Ovary (tissue), 3 donors: Measurements from ENCODE around the gene ADGRE2.

Experiments
- EP300 ChIP-seq: sonication (generic); formaldehyde crosslinking; IDR thresholded peaks from one replicate; pipeline ENCODE4 v1.6.1; 2017; ENCODE audit warnings: antibody characterized with exemption
- POLR2A ChIP-seq: fragments of 450-650 bp; IDR thresholded peaks from one replicate; pipeline ENCODE4 v1.6.1; 2017; ENCODE audit warnings: antibody characterized with exemption, mild to moderate bottlenecking, moderate library complexity
- TF ChIP-seq, protein P1 (sequence below), 3 donors: fragments of 450-650 bp in 2 of 3; fragments of 200-600 bp in 1 of 3; IDR thresholded peaks; one replicate each; pipeline versions ENCODE4 v1.5.1 to v1.8.0; 2016 to 2022; ENCODE audit warnings: antibody characterized with exemption in 3 of 3, mild to moderate bottlenecking in 1 of 3
- donor health status: DM: no; HTN: no; CAD: no.

DNA sequence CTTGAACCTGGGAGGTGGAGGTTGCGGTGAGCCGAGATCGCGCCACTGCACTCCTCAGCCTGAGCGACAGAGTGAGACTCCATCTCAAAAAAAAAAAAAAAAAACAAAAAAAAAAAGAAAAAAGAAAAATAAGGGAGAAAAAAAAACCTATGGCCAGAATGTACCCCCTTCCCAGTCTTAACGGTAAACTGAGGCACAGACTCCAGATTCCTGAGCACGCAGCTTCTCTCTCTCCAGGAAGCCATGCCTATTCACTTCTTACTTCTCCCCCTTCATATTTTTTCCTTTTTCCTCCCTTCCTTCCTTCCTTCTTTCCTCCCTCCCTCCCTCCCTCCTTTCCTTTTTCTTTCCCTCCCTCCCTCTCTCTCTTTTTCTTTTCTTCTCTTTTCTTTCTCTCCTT is 5.4 kb downstream of the ADGRE2 start:
- TF ChIP-seq, protein P1, sequence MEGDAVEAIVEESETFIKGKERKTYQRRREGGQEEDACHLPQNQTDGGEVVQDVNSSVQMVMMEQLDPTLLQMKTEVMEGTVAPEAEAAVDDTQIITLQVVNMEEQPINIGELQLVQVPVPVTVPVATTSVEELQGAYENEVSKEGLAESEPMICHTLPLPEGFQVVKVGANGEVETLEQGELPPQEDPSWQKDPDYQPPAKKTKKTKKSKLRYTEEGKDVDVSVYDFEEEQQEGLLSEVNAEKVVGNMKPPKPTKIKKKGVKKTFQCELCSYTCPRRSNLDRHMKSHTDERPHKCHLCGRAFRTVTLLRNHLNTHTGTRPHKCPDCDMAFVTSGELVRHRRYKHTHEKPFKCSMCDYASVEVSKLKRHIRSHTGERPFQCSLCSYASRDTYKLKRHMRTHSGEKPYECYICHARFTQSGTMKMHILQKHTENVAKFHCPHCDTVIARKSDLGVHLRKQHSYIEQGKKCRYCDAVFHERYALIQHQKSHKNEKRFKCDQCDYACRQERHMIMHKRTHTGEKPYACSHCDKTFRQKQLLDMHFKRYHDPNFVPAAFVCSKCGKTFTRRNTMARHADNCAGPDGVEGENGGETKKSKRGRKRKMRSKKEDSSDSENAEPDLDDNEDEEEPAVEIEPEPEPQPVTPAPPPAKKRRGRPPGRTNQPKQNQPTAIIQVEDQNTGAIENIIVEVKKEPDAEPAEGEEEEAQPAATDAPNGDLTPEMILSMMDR (IDR thresholded peaks at IDR 0.05), result no peak
- TF ChIP-seq POLR2A (no peak), EP300 (no peak)
